Fibroblast of skin of back (primary cell): Measurements from ENCODE around the gene MEF2A.

Experiments
- DNase-seq: peaks from one replicate; pipeline ENCODE4 v3.0.0-alpha.2; 2013

MEF2A gene

DNA sequence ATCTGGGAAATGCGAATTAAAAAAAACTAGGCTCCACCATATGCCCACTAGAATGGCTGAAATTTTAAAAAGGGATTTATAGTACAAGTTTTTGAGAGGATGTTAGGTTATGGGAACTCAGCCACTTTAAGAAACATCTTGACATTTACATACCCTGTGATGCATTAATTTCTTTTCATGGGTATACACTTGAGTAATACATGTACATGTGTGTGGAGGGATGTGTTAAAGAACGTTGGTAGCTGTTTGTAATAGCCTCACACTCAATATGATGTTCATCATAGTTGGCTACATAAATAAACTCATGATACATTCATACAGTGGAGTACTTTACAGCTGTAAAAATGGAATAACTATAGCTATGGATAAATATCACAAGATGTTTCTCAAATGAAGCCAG, 40.9 kb downstream of the MEF2A start:
- no peak for DNase-seq

DNA sequence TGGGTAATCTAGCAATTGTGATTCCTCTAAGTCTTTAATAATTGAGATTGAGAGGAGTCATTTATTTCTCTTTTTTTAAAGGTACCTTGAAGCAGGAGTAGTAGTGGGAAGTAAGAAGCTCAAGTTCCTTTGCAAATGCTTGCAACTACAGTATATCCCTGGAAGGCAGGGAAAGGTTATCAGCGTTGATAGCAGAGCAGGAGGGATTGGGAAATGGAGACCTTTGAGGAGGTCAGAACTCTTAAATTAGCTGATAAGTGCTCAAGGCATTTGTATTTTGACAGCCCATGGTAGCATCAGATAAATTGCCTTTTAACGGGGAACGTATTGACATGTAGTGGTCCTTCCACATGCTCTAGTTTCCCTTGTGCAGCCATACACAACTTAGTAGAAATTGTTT, 47.7 kb downstream of the MEF2A start:
- no peak for DNase-seq

DNA sequence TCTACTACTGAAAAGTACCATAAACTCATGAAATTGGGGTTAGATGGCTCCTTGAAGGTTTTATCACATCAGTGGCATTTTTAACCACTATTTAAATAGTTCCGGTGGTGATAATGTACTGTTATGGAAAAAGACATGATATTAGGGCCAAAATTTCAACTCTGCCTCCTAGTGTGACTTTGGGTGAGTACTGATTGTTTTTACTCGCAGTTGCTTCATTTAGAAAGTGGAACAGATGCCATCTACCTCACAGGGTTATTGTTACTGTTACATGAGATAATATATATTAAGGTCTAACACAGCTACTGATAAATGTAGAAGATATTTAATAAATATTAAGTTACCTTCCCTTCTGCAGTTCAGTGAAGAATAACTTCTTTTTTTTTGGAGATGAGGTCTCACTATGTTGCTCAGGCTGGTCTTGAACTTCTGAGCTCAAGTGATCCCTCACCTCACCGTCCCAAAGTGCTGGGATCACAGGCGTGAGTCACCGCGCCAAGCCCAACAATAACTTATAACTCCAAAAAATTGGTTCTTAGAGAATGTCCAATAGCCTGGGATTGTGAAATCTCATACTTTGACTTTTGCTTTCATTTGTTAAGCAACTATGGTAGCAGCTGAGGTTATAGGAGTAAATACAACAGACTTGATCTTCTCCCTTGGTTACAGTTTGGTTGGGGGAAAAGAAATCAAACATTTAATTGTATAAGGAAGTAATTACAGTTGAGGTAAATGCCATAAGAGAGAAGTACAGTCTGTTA, 48.3 kb downstream of the MEF2A start:
- no peak for DNase-seq

DNA sequence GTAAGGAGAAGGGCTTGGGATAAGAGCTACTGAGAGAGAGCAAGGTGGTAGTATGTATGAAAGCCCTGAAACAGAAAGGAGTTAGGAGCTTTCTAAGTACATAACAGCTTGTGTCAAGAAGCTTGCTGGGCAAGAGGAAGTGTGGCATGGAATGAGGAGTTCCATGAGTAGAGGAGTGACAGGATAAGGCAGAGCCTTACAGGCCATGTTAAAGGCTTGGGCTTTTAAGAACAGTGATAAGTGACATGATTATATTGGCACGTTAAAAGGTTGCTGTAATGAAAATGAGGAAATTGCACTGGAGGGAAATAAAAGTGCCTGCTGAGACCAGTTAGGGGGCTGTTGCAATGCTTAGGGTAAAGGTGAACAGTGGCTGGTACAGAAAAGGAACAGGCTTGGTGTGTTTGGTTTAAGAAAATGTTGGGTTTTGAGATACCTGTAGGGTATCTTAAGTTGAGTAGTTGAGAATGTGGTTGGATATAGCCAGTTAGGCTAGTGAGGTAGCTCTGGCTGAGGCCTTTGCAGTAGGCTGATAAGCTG, 49.0 kb downstream of the MEF2A start:
- no peak for DNase-seq

DNA sequence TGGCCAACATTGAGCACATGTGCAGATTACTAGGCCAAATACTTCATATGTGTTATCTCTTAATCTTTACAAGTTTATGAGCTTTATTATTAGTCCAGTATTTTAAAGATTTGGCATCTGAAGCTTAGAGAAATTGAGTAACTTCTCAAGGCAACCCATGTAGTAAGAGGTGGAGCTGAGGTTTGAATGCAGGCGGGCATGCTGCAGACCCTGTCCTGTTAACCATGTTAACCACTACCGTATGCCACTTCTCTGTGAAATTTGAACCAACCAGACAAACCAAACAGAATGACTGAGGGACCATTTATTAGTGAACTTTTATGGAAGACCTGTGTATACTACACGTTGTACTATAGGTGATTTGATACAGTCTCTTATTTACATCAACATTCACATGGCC, 49.7 kb downstream of the MEF2A start:
- no peak for DNase-seq

DNA sequence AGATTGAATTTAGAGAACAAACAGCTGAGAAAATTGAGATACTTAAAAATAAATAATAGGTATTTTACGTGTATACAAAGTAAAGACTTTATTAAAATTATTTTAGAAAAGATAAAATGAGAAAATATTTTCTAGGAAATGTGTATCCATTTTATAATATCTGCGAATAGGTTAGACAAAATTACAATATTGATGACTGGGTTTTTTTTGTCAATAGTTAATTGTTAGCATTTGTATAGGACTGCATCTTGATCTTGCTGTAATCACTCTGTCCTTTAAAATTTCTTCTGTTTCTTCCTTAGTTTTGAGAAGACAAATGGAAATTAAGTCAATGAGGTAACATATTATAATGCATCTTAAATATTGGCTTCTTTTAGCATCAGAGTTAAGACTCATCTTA, 50.3 kb downstream of the MEF2A start:
- DNase-seq = no peak

DNA sequence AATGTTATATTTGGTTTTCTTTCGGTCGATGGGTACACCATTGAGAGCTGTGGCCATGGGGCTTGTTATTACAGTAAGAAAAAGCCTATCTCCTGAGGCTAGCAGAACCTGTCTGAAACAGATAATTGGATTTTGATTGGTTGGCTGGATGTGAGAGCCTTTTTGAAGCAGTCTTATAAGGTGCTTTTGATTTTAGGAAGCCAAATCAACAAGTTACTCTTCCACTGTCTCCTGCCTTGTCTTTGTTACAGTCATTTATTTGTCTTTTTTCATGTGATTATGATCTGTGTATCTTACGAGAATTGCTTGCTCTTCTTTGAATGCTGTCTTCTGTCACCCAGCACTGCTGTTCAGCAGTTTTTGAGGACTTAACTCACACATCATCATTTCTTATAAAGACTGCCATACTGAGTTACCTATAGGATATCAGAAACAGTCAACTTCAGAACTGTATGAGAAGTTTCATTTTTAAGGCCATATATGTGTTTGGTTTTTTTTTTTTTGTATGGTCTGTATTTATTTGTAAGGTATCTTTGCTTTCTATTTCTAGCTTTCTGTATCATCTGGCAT, 51.1 kb downstream of the MEF2A start:
- no peak for DNase-seq

DNA sequence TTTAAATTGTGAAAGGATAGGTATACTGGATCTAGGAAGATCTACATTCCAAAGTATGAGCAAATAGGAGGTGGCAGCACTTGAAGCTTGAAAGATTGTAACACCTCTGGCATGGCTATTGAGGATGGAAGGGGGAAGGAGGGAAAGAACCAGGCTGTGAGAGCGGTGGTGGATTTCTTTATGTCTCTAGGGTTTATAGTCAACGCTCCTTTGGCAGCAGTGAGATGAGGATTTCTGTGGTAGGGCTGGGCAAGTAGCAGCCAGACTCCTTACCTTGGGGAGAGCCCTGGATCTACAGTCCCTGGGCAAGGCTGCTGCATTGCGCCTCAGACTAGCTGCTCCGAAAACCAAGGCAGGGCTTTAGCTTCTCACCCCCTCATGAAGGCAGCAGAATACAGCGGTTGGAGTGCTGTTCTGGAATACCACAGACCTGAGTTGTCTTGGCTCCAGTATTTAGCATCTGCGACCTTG, 53.2 kb downstream of the MEF2A start:
- no peak for DNase-seq

DNA sequence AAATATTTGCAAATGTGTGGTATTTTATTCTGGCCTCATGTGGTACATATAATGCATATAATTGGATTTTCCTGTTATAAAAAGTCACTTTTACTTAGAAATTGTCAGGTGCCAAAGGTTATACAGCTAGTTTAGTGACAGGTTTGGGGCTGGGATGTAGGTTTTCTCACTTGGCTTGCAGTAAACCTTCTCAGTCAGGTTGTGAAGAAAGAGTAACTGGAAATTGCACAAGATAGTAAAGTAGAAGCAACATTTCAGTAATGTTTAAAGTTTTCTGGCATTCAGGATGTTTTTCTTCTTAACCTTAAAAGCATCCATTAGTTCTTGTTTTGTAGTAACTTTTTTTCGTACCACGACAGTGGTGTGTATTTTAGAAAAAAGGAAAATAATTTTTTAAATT, 53.9 kb downstream of the MEF2A start:
- DNase-seq = no peak

DNA sequence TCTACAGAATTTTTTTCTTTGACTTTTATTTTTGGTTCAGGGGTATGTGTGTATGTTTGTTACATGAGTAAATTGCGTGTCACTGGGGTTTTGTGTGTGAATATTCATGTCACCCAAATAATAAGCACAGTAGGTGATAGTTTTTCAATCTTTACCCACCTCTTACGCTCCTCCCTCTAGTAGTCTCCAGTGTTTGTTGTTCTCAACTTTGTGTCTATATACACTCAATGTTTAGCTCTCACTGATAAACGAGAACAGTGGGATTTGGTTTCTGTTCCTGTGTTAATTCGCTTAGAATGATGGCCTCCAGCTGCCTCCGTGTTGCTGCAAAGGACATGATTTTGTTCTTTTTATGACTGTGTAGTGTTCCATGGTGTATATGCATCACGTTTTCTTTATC, 54.4 kb downstream of the MEF2A start:
- no peak for DNase-seq

DNA sequence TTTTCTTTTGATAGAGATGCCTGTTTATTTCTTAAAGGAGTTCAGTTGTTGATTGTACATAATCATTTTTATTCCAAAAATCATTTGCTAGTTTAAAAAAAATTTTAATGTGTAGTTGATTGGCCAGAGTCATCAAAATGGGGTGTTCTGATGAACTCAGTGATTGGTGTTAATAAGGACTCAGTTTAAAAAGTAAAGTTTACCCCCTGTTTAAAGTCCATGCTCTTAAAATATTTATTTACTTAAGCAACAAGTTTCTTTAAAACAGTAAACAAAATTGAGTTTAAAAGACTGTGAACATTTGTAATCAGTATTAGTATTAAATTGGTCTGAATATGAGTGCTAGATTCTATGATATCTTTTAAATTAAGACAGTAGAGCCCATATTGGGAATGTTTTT, 56.0 kb downstream of the MEF2A start:
- no peak for DNase-seq

DNA sequence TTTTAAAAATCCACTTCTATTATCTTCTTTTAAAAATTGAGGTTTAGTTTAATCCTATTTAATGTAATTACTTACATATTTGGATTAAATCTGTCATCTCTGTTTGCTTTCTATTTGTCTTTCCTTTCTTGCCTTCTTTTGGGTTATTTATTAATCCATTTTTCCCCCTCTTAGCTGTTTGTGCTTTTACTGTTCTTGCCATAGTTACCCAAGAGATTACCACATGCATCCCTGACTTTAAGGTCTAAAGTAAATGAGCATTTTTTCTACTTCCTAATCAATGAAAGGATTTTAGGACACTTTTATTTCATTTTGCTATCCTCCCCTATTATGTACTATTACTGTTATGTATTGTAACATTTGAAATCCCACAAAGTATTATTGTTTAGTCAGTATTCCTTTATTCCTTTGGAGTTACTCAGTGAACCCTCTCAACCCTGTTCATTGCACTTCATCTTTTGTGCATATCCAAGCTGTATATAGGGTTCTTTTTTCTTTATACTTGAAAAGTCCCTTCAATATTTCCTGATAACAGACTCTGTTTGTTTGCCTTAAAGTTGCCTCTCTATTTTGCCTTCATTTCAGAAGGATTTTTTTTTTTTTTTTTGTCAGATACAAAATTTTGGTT, 62.7 kb downstream of the MEF2A start:
- DNase-seq = no peak

DNA sequence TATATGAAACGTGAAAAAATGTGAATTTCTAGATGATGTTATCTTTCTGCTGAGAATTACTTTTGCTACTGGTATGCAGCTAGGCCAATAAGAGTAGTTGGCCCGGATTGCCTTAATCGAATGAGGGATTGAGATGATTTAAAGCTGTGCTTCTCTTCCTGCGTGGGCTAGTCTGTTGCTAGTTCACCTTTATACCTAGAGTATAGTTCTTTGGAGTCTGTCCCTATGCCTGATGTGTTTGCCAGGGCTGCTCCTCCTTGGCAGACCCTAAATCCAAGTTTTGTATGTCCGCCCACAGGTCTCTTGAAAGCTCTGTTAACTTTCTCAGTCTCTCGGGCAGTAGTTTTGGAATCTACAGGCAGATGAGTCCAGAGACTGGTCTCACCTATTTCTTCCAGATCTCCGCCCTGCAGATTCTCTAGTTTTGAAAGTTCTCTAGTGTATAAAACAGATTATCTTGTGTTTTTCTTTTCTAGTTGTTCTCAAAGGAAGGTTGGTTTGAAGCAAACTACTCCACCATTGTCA, 64.9 kb downstream of the MEF2A start:
- no peak for DNase-seq

DNA sequence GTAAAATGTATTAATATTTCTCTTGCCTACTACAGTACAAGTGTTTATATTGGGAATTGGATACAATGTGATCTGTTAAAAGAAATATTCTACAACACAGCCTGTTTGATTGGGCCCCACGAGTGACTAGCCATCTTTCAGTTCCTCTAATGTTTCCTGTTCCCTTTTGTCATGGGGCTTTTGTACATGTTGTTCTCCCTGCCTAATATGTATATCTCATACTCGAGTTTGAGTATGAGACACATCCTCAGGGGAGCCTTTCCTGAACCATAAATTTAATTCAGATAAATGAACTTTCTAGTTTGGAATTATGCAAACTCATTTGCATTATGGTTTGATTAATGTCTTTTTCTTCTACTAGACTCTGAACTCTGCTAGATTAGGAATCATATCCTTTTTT, 65.5 kb downstream of the MEF2A start:
- no peak for DNase-seq

DNA sequence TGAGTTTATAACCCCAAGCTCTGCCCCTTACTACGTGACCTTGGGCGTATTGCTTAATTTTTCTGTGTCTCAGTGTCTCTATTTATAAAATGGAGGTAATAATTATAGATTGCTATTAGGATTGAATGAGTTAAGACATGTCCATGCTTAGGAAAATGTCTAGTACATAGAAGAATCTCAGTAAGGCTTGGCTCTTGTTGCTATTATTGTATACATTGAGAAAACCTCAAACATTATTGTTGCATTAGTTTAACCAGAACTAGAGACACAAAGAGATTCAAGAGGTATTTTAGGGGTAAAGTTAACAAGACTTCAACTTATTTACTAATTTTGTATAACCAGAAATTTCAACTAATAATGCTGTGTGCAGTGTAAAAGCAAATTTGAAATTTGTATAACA, 66.7 kb downstream of the MEF2A start:
- no peak for DNase-seq

DNA sequence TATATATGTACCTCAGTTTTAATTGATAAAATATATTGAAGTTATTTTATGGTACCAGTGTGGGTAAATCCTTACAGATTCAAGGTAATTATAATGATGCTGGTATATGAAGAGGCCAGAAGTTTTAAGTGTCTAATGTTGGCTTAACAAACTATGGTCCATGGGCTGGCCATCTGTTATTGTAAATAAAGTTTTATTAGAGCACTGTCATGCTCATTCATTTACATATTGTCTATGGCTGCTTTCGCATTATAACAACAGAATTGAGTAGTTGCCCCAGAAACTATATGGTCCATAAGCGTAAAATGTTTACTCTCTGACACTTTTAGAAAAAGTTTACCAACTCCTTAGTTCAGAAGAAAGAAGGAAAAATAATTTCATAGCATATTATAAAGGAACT, 67.9 kb downstream of the MEF2A start:
- DNase-seq = no peak

DNA sequence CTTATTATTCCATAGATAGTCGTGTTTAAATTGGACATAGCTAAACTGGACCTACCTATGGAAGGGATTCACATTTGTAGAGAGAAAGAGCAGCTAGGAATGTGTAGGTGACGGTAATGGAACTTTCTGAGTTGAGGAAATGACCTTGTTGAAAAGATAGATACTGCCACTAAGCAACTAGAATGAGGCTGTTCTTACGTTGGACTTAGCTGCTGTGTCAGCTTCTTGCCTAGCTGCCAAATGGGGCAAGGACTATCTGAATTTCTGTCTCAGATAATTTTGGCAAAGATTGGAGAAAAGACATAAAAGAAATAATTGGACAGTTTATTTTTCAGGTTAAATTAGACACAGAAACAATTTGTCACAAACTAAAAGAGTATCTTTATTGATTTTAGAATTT, 68.8 kb downstream of the MEF2A start:
- DNase-seq = no peak

DNA sequence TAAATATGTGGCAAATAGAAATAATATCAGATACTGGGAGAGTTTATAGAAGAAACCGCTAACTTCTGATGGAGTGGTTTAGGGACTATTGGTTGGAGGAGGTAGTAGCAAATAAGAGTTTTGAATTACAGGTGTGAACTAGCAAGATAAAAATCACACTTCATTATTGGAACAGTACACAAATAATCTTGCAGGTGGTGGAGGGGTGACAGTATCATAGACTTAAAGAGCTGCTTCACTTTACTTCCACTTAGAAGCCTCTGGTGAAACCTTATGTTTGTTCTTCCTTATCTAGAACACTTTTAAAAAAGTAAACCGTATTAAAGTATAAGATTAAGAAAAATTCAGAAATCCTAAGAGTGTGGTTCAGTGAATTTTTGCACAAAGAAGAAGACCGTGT, 69.4 kb downstream of the MEF2A start:
- DNase-seq = no peak

DNA sequence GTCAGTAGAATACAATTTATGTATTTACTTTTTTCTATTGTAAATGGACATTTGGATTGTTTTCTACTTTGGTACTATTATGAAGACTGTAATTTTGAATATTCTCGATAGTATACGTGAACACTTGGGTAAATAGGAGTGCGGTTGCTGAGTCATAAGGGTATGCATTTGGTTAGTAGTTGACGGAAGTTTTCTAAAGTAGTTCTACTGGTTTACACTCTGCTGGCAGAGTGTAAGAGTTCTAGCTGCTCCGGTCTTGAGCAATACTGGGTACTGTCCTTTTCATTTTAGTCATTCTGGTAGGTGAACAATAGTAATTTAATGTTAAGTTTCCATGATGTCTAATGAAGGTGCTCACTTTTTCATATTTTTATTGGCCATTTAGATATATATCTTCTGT, 70.0 kb downstream of the MEF2A start:
- no peak for DNase-seq

DNA sequence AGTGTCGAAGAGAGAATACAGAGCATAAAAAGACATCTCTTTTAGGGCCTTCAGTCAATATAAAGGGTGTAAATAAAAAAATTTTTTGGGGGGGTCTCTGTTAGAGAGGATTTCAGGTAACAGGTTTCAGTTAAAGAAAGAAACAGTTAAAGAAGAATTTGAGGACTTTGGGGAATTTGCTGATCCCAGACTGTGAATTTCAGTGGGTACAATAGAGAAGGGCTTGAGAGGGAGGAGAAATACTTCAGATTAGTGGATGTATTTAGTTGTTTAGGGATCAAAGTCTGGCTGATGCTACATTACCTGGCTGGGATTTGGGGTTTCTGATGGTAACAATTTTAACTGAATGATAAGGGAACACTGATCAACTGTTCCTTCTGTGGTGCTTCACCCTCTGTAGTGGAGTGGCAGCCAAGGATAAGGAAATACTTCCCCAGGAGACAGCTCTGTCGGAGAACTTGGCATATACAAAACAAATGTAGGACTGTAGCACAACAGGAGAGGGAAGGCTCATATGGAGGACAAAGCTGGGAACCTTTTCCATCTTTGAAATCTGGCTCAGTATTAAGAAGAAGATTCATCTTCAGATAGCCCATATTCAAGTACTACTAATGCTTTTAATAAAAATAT, 79.2 kb downstream of the MEF2A start:
- no peak for DNase-seq

DNA sequence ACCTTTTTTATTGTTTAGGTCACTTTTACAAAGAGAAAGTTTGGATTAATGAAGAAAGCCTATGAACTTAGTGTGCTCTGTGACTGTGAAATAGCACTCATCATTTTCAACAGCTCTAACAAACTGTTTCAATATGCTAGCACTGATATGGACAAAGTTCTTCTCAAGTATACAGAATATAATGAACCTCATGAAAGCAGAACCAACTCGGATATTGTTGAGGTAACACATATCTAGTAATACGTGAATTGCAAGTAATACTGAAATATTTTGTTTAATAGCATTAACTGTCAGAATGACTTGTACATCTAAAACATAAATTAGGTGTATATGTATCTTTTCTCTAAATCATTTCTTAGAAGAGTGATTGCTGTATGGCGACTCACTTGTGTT, 79.8 kb downstream of the MEF2A start:
- DNase-seq = no peak

DNA sequence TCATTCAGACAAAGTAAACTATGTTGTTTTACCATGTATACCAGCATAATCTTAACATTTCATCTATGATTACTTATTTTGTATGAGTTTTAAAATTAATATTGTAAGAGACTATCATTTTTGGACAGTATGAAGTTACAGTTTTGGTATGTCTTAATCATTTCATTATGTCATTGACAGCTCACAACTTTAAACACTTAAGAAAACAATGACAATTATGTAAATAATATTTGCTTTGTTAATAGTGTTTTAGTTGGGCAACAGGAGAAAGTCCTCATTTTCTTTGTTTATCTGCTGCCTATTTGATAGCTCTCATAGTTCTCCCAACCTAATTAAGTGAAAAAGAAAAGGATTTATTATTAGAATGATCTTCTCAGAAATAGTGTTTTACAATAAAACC, 80.2 kb downstream of the MEF2A start:
- no peak for DNase-seq
